GF-D8 (cell line): ENCODE data around the gene SCN10A.

ENCODE experiments used
- DNase-seq: peaks from one replicate; lab custom pipeline; 2025; lab: John Stamatoyannopoulos, UW

The SCN10A gene

DNA sequence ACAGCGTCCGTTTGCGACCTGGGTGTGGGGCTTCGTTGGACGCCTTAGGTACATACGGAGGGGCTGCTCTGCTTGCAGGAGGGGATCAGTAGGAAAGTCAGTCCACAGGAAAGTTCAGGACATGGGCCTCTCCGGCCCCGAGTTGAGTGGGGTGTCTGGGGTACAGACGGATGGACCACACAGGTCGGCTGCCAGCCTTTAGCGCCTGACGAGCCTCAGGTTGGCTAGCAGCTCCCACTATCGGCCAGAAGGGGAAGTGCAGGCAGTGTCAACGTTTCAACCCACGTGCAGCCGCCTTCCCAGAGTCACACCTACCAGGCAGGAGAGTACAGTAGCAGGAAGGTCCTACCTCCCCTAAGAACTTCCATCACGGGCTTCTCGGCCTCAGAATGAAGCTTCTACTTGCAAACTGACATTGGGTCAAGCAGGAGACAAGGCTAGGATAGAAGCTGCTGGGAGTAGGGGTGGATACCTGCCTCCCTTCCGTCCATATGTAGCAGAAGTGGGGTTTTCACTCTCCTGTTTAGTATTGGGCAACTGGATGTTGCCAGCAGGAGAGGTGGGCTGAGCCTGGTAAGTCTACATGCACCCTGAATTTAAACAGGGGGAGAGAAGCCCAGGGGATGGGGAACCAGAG is 164.7 kb downstream of the SCN10A start:
- DNase-seq: no peak

DNA sequence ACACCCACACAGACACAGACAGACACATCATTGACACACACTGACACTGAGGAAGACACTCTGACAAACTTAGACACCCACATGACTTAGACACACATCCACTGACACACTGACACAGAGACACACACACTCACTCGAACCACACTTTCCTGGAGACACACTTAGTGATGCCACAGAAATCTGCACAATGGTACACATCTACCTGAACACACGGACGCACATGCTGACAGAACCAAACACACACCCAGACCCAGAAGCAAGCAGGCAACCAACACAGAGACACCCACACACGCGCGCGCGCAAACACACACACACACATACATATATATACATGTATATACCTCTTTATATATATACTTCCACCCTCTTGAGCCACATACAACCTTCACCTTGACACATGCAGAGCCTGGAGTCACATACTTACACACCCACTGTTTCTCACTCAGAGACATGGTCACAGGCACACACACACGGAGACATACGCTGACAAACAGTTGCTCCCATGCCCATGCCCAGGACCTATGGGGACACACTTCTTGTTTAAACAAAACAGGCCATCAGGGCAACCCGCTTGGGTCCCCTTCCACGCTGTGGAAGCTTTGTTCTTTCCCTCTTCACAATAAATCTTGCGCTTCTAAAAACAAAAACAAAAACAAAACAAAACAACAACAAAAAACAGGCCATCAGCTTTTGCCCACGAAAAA is 165.6 kb downstream of the SCN10A start:
- DNase-seq: no peak

- no peak for DNase-seq
These were observed 166.3 kb downstream of the SCN10A start, which contains the start of gene SCN5A for GRCh38 chr3:38649500-38650247. Gene SCN5A, minus strand, starts transcription at chr3:38649687. Its CDS starts 16,380 bp downstream, at chr3:38633307.

- no peak for DNase-seq
These were observed 167.1 kb downstream of the SCN10A start for GRCh38 chr3:38648659-38649499.

DNA sequence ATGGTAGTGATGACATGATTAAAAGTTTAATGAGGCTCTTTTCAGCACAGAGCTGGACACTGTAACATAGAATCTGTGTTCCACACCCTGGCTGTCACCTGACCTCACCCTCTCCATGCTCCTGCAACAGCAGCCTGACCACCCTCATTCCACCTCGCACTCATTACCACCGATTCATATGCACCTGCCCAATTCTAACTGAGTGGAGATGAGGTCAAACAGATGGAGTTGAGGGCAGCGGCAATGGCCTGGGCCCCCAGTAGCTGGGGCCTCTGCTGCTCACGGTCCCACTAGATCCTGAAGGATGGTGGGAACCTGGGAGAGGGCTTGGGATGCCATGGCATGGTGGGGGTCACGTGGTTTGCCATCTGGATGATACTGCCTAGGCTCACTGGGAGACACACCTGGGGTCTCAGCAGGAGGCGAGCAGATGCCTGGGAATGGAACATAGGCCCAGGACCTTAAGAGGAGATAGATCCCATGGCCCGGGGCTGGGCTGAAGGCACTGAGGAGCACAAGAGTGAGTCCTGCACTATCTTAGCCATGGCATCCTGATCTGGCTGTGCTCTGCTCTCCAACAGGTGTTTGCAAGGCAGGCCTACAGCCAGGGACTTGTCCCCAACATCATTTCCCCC is 167.9 kb downstream of the SCN10A start:
- DNase-seq: no peak

GRCh38 chr3:38647217-38647970 is 168.6 kb downstream of the SCN10A start:
- no peak for DNase-seq
